Body of pancreas (tissue), 4 donors: Measurements from ENCODE around the gene DNM3. TPM values are rescaled to one million over a fixed set of nuclear protein-coding genes. Genes with fewer than 3 reads are reported as not detected.

Source experiments
- ATAC-seq: fragments of 150-250 bp; one replicate; pipeline ENCODE4 v1.9.1; 2016
- DNase-seq, 4 donors: peaks; one replicate each; pipeline ENCODE4 v3.0.0-alpha.2; 2019
- H3K27ac ChIP-seq, 4 donors: fragments of 200-600 bp; sonication (generic); 1 replicate in 3 of 4; 2 replicates in 1 of 4; pipeline versions ENCODE4 v1.5.1 to v1.6.1; 2016 to 2019; ENCODE audit warnings: mild to moderate bottlenecking in 1 of 4, mixed read lengths in 1 of 4, moderate library complexity in 1 of 4
- H3K27me3 ChIP-seq, 2 donors: fragments of 200-600 bp; sonication (generic); one replicate each; pipeline ENCODE4 v1.6.0; 2016; ENCODE audit warnings: mild to moderate bottlenecking in 1 of 2
- H3K36me3 ChIP-seq, 2 donors: fragments of 200-600 bp; sonication (generic); replicated peaks in 1 of 2; 2 replicates each; pipeline ENCODE4 v1.5.1; 2016; ENCODE audit warnings: low read depth in 2 of 2; ENCODE audit not compliant: insufficient read depth in 1 of 2
- H3K4me1 ChIP-seq: fragments of 200-600 bp; sonication (generic); one replicate; pipeline ENCODE4 v1.6.0; 2016
- H3K4me3 ChIP-seq, 2 donors: fragments of 200-600 bp; sonication (generic); 1 replicate in 1 of 2; 2 replicates in 1 of 2; pipeline ENCODE4 v1.5.1; 2016 to 2019
- H3K9me3 ChIP-seq, 3 donors: fragments of 200-600 bp; sonication (generic); 1 replicate in 2 of 3; 2 replicates in 1 of 3; pipeline ENCODE4 v1.5.1; 2016
- POLR2A ChIP-seq, 3 donors: fragments of 450-650 bp; IDR thresholded peaks; one replicate each; pipeline ENCODE4 v1.6.1; 2016; ENCODE audit warnings: antibody characterized with exemption in 3 of 3, mild to moderate bottlenecking in 2 of 3
- whole genome bisulfite sequencing, 2 donors: methylation state at CpG; one replicate each; pipeline ENCODE4 v1.1.5; 2017; 5-methylcytosine and 5-hydroxymethylcytosine counted together
- intact Hi-C: fragments of 100-400 bp; cut with DNase I; formaldehyde crosslinking; loops from one replicate; pipeline ENCODE4 v1.15.1; 2023
- total RNA-seq, 2 donors: library from RNA; depleted of rRNA; stranded (reverse); fragments of >200 nt; gene quantifications; one replicate each; pipeline ENCODE4 v1.1.0, GENCODE V29; 2016
- TF ChIP-seq, protein P1 (sequence below), 7 experiments: fragments of 450-650 bp in 4 of 7; fragments of 200-600 bp in 3 of 7; sonication (generic) in 3 of 7; IDR thresholded peaks; one replicate each; pipeline ENCODE4 v1.5.1; 2016 to 2019; ENCODE audit warnings: antibody characterized with exemption in 7 of 7

Gene DNM3
- total RNA-seq, 2 donors from 2014 or later, result 2.9 to 4.0 TPM

DNA sequence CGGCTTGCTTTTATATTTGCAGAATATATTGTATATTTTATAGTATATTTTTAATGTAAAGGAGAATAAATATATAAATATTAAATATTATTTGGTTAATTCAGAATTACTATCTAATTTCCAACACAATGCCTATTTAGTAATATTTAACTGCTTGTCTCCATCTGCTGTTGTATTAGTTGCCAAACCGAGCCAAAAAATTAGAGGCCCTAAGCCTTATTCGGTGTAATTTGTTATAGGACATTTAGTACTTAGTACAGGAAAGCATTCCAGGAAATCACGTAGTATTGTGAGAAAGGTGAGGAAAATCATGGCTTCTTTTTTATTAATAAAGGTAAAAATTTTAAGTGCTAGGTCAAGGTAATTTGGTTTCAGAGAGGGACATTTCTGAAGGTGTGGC is 93.8 kb downstream of the DNM3 start:
- H3K4me1 ChIP-seq, result no peaks in the 10 kb centered on the region
- no peak overlapping the region for H3K4me3 ChIP-seq
- H3K9me3 ChIP-seq, result no peaks in the 10 kb centered on the region
- intact Hi-C loops, result no loop called here
- TF ChIP-seq, protein P1, sequence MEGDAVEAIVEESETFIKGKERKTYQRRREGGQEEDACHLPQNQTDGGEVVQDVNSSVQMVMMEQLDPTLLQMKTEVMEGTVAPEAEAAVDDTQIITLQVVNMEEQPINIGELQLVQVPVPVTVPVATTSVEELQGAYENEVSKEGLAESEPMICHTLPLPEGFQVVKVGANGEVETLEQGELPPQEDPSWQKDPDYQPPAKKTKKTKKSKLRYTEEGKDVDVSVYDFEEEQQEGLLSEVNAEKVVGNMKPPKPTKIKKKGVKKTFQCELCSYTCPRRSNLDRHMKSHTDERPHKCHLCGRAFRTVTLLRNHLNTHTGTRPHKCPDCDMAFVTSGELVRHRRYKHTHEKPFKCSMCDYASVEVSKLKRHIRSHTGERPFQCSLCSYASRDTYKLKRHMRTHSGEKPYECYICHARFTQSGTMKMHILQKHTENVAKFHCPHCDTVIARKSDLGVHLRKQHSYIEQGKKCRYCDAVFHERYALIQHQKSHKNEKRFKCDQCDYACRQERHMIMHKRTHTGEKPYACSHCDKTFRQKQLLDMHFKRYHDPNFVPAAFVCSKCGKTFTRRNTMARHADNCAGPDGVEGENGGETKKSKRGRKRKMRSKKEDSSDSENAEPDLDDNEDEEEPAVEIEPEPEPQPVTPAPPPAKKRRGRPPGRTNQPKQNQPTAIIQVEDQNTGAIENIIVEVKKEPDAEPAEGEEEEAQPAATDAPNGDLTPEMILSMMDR (IDR thresholded peaks at IDR 0.05), result no peak
- no peak for TF ChIP-seq POLR2A (IDR thresholded peaks at IDR 0.05)
- H3K27ac ChIP-seq, result no peak overlapping the region
- ATAC-seq (no peak), DNase-seq (no peak)
- H3K27me3 ChIP-seq, result no peaks in the 10 kb centered on the region
- no peaks in the 10 kb centered on the region for H3K36me3 ChIP-seq
- 87 to 89% methylated on average over 4 of the region's 4 CpGs for WGBS, 2 donors

DNA sequence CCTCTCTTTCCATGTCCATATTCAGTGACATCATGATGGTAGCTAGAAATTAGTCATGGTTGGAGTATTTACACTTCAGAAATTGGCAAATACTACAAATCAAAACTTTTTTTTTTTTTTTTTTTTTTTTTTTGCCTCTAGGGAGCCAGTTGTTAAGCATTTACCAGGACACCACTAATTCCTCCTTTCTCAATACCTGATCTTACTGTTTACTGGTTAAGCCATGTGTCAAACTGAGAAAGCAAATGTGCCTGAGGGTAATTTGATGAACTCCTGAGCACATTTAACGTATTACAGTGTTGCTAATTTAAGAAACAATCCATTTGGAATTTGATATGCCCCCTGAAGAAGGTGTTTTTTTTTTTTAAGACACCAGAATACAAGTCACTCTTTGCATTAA is 94.4 kb downstream of the DNM3 start:
- H3K4me3 ChIP-seq, result no peak overlapping the region
- H3K27me3 ChIP-seq, result no peaks in the 10 kb centered on the region
- H3K27ac ChIP-seq, result no peak overlapping the region
- intact Hi-C loops, result no loop called here
- 73 to 75% methylated on average over 1 of the region's 1 CpG for WGBS, 2 donors
- TF ChIP-seq POLR2A (IDR thresholded peaks at IDR 0.05), result no peak
- TF ChIP-seq, protein P1 (IDR thresholded peaks at IDR 0.05), result no peak
- no peaks in the 10 kb centered on the region for H3K4me1 ChIP-seq
- ATAC-seq, result no peak
- no peaks in the 10 kb centered on the region for H3K9me3 ChIP-seq
- DNase-seq, result no peak
- no peaks in the 10 kb centered on the region for H3K36me3 ChIP-seq

DNA sequence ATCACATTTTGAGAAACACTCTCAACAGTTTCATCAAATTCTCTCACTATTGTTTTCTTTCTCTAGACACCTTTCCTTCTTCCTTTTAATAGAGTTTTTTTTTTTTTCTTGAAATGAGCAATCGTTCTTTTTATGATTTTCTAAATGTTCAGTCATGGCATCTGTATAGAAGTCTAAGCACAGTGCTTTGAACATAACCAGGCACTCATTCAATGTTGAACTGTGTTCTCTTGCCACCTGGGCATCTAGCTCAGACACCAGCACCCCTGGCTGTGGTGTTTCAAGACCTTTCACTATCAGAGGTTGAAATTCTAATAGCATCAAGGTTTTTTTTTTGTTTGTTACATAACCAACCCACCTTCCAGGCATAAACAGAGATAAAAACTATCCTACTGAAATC is 96.6 kb downstream of the DNM3 start:
- 32 to 35% methylated on average over 1 of the region's 1 CpG for WGBS, 2 donors
- Histone ChIP-seq H3K4me3 (no peak overlapping the region), H3K4me1 (no peaks in the 10 kb centered on the region), H3K27me3 (no peaks in the 10 kb centered on the region), H3K27ac (no peak overlapping the region), H3K36me3 (no peaks in the 10 kb centered on the region), H3K9me3 (no peaks in the 10 kb centered on the region)
- TF ChIP-seq, protein P1 (IDR thresholded peaks at IDR 0.05), result no peak
- TF ChIP-seq POLR2A (IDR thresholded peaks at IDR 0.05), result no peak
- intact Hi-C loops, result no loop called here
- DNase-seq, result no peak
- no peak for ATAC-seq

DNA sequence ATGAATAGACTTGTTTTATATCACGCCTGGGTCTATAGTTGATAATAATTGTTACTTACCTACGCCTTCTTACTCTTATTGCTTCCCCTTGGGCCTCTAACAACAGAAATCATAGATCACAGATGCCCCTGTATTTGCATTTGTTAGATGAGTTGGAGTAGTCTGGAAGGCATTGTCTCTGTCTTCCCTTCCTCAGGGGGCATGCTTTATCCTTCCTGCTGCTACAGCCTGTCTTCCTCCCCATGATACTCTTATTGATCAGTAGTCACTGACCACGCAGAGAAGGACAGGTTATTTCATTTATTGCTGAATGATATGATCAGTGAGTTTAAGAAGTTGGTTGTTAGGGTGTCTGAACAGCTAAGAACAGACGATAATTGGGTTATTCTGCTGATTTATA is 98.4 kb downstream of the DNM3 start:
- Histone ChIP-seq H3K27ac (no peak overlapping the region), H3K36me3 (no peaks in the 10 kb centered on the region), H3K9me3 (no peaks in the 10 kb centered on the region), H3K4me1 (no peaks in the 10 kb centered on the region), H3K4me3 (no peak overlapping the region), H3K27me3 (no peaks in the 10 kb centered on the region)
- no peak for ATAC-seq
- no peak for DNase-seq
- WGBS, 2 donors, result 61 to 62% methylated on average over 4 of the region's 4 CpGs
- intact Hi-C loops, result no loop called here
- TF ChIP-seq, protein P1 (IDR thresholded peaks at IDR 0.05), result no peak
- TF ChIP-seq POLR2A (IDR thresholded peaks at IDR 0.05), result no peak

DNA sequence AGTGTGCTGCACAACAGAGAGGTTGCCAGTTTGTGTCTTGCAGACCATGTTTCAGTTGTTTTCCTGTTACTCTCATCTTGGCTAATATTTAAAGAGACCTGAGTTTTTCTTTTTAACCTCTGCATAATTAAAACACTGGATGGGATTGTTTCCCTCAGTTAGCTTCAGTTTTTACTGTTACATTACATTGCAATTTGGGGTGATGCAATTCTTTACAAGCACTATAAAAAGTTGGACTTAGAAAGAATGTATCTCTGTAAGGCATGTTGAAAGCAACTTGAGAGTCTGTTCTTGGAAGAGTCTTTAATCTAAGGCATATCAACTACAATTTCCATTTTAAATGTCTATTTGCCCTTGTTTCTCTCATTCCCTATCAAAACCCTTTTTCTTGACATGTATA is 99.1 kb downstream of the DNM3 start:
- TF ChIP-seq, protein P1 (IDR thresholded peaks at IDR 0.05), result no peak
- TF ChIP-seq POLR2A (IDR thresholded peaks at IDR 0.05), result no peak
- Histone ChIP-seq H3K4me1 (no peaks in the 10 kb centered on the region), H3K4me3 (no peak overlapping the region), H3K27ac (no peak overlapping the region), H3K9me3 (no peaks in the 10 kb centered on the region), H3K36me3 (no peaks in the 10 kb centered on the region), H3K27me3 (no peaks in the 10 kb centered on the region)
- intact Hi-C loops, result no loop called here
- ATAC-seq, result no peak
- no peak for DNase-seq
